ES-I3 (cell line): ENCODE data around the gene GRID1.

Source experiments
- H3K36me3 ChIP-seq: 2 replicates; pipeline ENCODE4 v1.6.1; 2013; ENCODE audit warnings: mild to moderate bottlenecking, low read length, control low read depth, moderate library complexity; ENCODE audit not compliant: insufficient read depth
- H3K4me1 ChIP-seq: 2 replicates; pipeline ENCODE4 v1.6.1; 2013; ENCODE audit warnings: mild to moderate bottlenecking, control low read depth, low read length; ENCODE audit not compliant: insufficient read depth
- H3K9ac ChIP-seq: 2 replicates; pipeline ENCODE4 v1.6.1; 2013; ENCODE audit warnings: low read depth, mild to moderate bottlenecking, low read length, moderate library complexity
- H3K9me3 ChIP-seq: 2 replicates; pipeline ENCODE4 v1.6.1; 2013; ENCODE audit warnings: mild to moderate bottlenecking, low read length, moderate library complexity; ENCODE audit not compliant: control insufficient read depth, insufficient read depth

GRID1 gene

DNA sequence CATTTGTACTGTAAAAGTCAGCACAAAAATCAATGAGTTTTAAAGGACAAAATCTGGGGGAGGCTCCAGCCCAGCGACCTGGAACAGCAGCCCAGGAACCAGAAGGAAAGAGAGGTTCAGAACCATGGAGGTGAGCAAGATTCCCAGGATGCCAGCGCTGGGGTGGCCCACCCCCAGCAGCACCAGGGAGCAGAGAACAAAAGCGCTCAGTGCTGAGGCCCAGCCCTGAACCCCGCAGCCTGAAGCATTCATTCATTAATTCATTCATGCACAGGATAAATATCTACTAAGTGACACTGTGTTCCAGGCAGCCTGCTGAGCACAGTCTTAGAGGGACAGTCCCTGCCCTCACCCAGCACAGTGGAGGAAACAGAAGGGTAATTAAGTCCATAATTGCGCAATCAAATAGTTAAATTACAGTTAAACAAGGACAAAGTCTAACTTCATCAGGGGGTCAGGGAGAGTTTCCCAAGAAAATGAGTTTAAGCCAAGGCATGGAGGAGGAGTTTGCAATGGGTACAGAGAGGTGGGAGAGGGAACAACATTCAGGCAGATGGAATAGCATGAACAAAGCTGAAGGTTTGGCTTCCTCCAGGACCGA is 202.3 kb downstream of the GRID1 start:
- Histone ChIP-seq H3K9me3 (no peaks in the 10 kb centered on the region), H3K36me3 (no peaks in the 10 kb centered on the region), H3K9ac (no peak overlapping the region), H3K4me1 (no peaks in the 10 kb centered on the region)

DNA sequence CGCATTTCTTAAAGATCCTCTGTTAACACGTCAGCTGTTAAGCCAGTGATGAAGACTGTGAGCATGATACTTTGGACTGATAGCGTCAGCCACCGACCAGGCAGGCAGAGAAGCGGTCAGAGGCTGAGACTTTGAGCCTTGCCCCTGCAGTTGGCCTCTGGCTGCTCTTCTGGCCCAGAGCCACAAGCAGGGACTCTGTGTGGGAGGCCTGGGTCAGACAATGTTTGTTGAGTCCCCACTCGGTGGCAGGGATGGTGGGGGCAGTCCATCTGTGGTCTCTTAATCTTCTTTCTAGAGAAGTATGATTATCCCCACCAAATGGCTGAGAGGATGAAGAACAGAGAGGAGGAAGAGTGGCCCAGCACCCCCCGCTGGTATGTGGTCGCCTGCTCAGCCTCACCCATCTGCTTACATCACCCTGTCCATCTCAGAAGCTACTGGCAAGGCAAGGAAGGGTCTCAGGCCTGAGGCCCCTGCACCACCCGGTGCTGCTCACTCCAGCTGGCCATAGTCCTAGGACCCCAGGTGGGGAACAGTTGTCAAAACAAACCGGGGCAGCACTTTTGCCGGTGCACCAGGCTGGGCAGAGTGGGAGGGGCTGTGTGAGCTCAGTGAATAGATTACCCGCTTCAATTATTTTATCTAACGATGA is 202.9 kb downstream of the GRID1 start:
- no peaks in the 10 kb centered on the region for H3K9me3 ChIP-seq
- H3K9ac ChIP-seq: no peak overlapping the region
- H3K4me1 ChIP-seq: no peaks in the 10 kb centered on the region
- H3K36me3 ChIP-seq: no peaks in the 10 kb centered on the region

GRCh38 chr10:86162696-86163400 is 203.7 kb downstream of the GRID1 start:
- H3K9ac ChIP-seq: no peak overlapping the region

DNA sequence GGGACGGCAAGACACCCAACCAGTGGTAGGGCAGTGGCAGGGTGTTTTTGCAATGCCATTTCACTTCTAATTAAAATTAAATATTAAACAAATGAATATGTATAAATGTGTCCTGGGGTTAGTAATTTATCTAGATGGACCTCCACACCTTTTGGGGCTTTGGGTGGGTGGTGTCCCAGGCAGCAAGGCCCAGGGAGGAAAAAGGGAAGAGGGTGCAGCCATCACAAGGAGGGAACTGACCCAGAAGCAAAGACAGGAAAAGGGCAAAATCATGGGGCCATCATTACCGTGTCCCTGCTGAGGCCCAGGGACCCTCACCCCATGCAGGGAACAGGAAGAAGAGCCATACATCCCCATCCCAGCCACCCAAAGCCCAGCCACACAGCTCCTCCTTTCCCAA is 204.6 kb downstream of the GRID1 start:
- Histone ChIP-seq H3K9ac (no peak overlapping the region), H3K36me3 (no peaks in the 10 kb centered on the region), H3K9me3 (no peaks in the 10 kb centered on the region), H3K4me1 (no peaks in the 10 kb centered on the region)

More at GRCh38 chr10:86162696-86163400, 203.7 kb downstream of the GRID1 start:
- no peaks in the 10 kb centered on the region for H3K36me3 ChIP-seq
- H3K9me3 ChIP-seq: no peaks in the 10 kb centered on the region
- no peaks in the 10 kb centered on the region for H3K4me1 ChIP-seq

GRCh38 chr10:86160890-86161585 is 205.6 kb downstream of the GRID1 start:
- Histone ChIP-seq H3K9me3 (no peaks in the 10 kb centered on the region), H3K9ac (no peak overlapping the region), H3K36me3 (no peaks in the 10 kb centered on the region), H3K4me1 (no peaks in the 10 kb centered on the region)

DNA sequence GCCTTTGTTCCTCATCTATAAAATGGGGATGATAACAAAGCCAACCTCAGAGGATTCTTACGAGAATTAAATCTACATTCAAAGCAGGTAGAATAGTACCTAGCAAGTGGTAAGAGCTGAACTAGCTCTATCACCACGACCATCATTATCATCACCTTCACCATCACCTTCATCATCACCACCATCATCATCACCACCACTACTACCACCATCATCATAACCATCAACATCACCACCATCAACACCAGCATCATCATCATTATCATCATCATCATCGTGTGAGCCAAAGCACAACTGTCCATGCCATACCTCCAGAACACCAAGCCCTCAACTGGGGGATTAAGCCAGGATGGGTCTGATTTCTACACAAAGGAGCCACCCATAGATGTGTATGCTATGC is 206.8 kb downstream of the GRID1 start:
- no peaks in the 10 kb centered on the region for H3K4me1 ChIP-seq
- H3K9ac ChIP-seq: no peak overlapping the region
- H3K9me3 ChIP-seq: no peaks in the 10 kb centered on the region
- no peaks in the 10 kb centered on the region for H3K36me3 ChIP-seq

GRCh38 chr10:86155054-86155921 is 211.3 kb downstream of the GRID1 start:
- Histone ChIP-seq H3K9ac (no peak overlapping the region), H3K36me3 (no peaks in the 10 kb centered on the region), H3K4me1 (no peaks in the 10 kb centered on the region), H3K9me3 (no peaks in the 10 kb centered on the region)

DNA sequence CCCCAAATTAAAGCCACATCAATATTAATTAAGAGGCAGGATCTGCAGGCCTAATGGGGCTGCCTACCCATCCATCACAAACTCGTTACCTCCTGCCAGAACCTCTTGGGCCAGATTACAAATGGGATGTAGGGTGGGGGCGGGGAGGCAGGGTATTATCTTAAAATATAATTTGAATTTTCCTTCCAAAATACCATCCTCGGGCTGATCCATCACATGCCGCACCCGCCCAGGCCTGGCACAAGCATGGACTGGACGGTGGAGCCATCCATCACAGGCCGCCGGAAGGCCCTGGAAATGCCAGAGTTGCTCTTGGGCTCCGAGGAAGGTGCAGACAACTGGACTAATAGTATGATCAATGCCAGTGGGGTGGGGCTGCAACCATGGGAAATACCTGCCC is 212.8 kb downstream of the GRID1 start:
- Histone ChIP-seq H3K4me1 (peaks cover 3% of the 10 kb centered on the region; the same call in 1 of the 2 replicates), H3K9me3 (no peaks in the 10 kb centered on the region), H3K9ac (no peak overlapping the region), H3K36me3 (no peaks in the 10 kb centered on the region)

GRCh38 chr10:86152911-86153310 is 213.7 kb downstream of the GRID1 start:
- Histone ChIP-seq H3K36me3 (no peaks in the 10 kb centered on the region), H3K4me1 (peaks cover 3% of the 10 kb centered on the region; the same call in 1 of the 2 replicates), H3K9ac (no peak overlapping the region), H3K9me3 (no peaks in the 10 kb centered on the region)

DNA sequence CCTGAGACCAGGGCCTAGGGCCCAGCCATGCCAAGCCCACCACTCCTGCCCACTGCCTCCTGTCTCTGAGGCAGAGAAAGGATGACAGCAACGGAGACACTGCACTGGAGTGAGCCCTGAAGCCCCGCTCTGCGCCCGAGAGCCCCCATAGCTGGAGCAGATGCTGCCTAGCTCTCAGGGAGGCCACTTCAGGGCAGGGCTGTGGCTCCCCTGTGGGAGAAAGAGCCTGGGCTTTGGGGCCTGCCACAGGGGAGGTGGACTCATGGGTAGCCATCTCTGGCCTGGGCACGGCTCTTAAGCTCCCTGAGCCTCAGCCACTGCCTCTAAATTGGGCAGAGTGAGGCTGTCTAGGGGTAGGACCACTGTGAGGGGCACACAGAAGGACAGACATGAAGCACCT is 214.2 kb downstream of the GRID1 start:
- Histone ChIP-seq H3K4me1 (peaks cover 3% of the 10 kb centered on the region; the same call in 1 of the 2 replicates), H3K9ac (no peak overlapping the region), H3K36me3 (no peaks in the 10 kb centered on the region), H3K9me3 (no peaks in the 10 kb centered on the region)

GRCh38 chr10:86151613-86152012 is 215.0 kb downstream of the GRID1 start:
- no peak overlapping the region for H3K9ac ChIP-seq
- no peaks in the 10 kb centered on the region for H3K36me3 ChIP-seq
- H3K9me3 ChIP-seq: no peaks in the 10 kb centered on the region
- peaks cover 3% of the 10 kb centered on the region; the same call in 1 of the 2 replicates for H3K4me1 ChIP-seq

- Histone ChIP-seq H3K9me3 (no peaks in the 10 kb centered on the region), H3K36me3 (no peaks in the 10 kb centered on the region), H3K4me1 (peaks cover 3% of the 10 kb centered on the region; the same call in 1 of the 2 replicates), H3K9ac (no peak overlapping the region)
These were observed 217.3 kb downstream of the GRID1 start for GRCh38 chr10:86149257-86149656.

- Histone ChIP-seq H3K36me3 (no peaks in the 10 kb centered on the region), H3K9me3 (no peaks in the 10 kb centered on the region), H3K4me1 (peaks cover 3% of the 10 kb centered on the region; the same call in 1 of the 2 replicates)
These were observed 218.5 kb downstream of the GRID1 start for GRCh38 chr10:86148117-86148516.

DNA sequence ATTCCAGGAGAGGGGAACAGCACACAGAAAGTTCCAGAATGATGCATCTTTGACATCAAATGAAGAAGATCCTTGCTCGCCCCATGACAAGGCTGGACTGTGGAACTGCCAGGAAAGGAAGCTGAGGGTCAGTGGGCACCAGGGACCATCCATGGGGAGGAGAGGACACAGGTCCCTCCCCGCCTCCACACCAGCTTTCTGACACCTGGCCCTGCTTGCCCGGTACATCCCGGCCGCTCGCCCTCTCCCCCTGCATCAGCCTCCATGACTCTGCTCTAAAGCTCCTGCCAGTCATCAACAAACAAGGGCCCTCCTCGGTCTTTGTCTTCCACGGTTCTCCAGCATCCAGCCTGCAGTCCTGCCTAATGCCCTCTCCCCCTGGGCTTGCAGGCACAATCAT is 222.3 kb downstream of the GRID1 start:
- no peak overlapping the region for H3K9ac ChIP-seq
- peaks cover 2% of the 10 kb centered on the region; the same call in 1 of the 2 replicates for H3K4me1 ChIP-seq
- H3K9me3 ChIP-seq: no peaks in the 10 kb centered on the region
- no peaks in the 10 kb centered on the region for H3K36me3 ChIP-seq

More at GRCh38 chr10:86148117-86148516, 218.5 kb downstream of the GRID1 start:
- H3K9ac ChIP-seq: no peak overlapping the region
